GM23248 (cell line): ENCODE results near the gene GFPT1. TPM values are rescaled to one million over a fixed set of nuclear protein-coding genes. Genes with fewer than 3 reads are reported as not detected.
A peak's percentile ranks its signal among the peaks of the same experiment; 100 is the strongest.

ENCODE experiments used
- DNase-seq: peaks from one replicate; pipeline ENCODE4 v3.0.0-alpha.2; 2015
- H2AFZ ChIP-seq: fragments of 200-600 bp; sonication (generic); 2 replicates; pipeline ENCODE4 v1.6.1; 2016; ENCODE audit warnings: antibody characterized with exemption
- H3F3A ChIP-seq: fragments of 200-600 bp; sonication (generic); 2 replicates; pipeline ENCODE4 v1.6.1; 2016; ENCODE audit warnings: mild to moderate bottlenecking, antibody characterized with exemption, mixed run types; ENCODE audit not compliant: insufficient read depth
- H3K27ac ChIP-seq: fragments of 200-600 bp; sonication (generic); 2 replicates; pipeline ENCODE4 v1.5.1; 2016; ENCODE audit warnings: mild to moderate bottlenecking
- H3K27me3 ChIP-seq: fragments of 200-600 bp; sonication (generic); replicated peaks from 2 replicates; pipeline ENCODE4 v1.6.1; 2016; ENCODE audit warnings: mild to moderate bottlenecking; ENCODE audit not compliant: insufficient read depth
- H3K36me3 ChIP-seq: fragments of 200-600 bp; sonication (generic); 2 replicates; pipeline ENCODE4 v1.6.1; 2016; ENCODE audit warnings: low read depth, mild to moderate bottlenecking
- H3K4me1 ChIP-seq: fragments of 200-600 bp; sonication (generic); 2 replicates; pipeline ENCODE4 v1.6.1; 2016; ENCODE audit warnings: mild to moderate bottlenecking; ENCODE audit not compliant: insufficient read depth
- H3K4me2 ChIP-seq: fragments of 200-600 bp; sonication (generic); one replicate; pipeline ENCODE4 v1.6.1; 2016; ENCODE audit warnings: mild to moderate bottlenecking; ENCODE audit not compliant: unreplicated experiment
- H3K4me3 ChIP-seq: fragments of 200-600 bp; sonication (generic); 2 replicates; pipeline ENCODE4 v1.5.1; 2016; ENCODE audit warnings: mild to moderate bottlenecking
- H3K79me2 ChIP-seq: fragments of 200-600 bp; sonication (generic); 2 replicates; pipeline ENCODE4 v1.6.1; 2016; ENCODE audit warnings: mild to moderate bottlenecking; ENCODE audit not compliant: insufficient read depth
- H3K9ac ChIP-seq: fragments of 200-600 bp; sonication (generic); 2 replicates; pipeline ENCODE4 v1.6.1; 2016; ENCODE audit warnings: mild to moderate bottlenecking
- H3K9me2 ChIP-seq: fragments of 200-600 bp; sonication (generic); 2 replicates; pipeline ENCODE4 v1.6.1; 2016; ENCODE audit warnings: mixed run types, mild to moderate bottlenecking, moderate library complexity; ENCODE audit not compliant: insufficient read depth
- H3K9me3 ChIP-seq: fragments of 200-600 bp; sonication (generic); one replicate; pipeline ENCODE4 v1.6.1; 2017; ENCODE audit warnings: low read depth
- H4K20me1 ChIP-seq: fragments of 200-600 bp; sonication (generic); 2 replicates; pipeline ENCODE4 v1.6.0; 2016; ENCODE audit not compliant: insufficient read depth
- EZH2 ChIP-seq: fragments of 200-600 bp; sonication (generic); IDR thresholded peaks from 2 replicates; pipeline ENCODE4 v1.6.1; 2018; ENCODE audit warnings: antibody characterized with exemption, mild to moderate bottlenecking; ENCODE audit not compliant: insufficient read depth, poor library complexity, severe bottlenecking
- EZH2phosphoT487 ChIP-seq: fragments of 200-600 bp; sonication (generic); IDR thresholded peaks from 2 replicates; pipeline ENCODE4 v1.6.1; 2018; ENCODE audit warnings: antibody characterized with exemption, moderate library complexity, mild to moderate bottlenecking, low read depth; ENCODE audit not compliant: insufficient read depth
- WGBS, 2 experiments: methylation state at CpG; one replicate each; pipeline ENCODE4 v1.1.6; 2015 to 2017; ENCODE audit warnings: low lambda C conversion rate in 2 of 2, low coverage in 1 of 2; ENCODE audit errors: missing lambda C conversion rate in 2 of 2; 5-methylcytosine and 5-hydroxymethylcytosine counted together
- in situ Hi-C: fragments of 300-500 bp; cut with MboI; formaldehyde crosslinking; loops from 2 replicates; pipeline ENCODE4 v1.15.0; 2020
- polyA plus RNA-seq: library from polyadenylated mRNA; unstranded; fragments of >200 nt; fragmentation: Nextera tagmentation; extraction: Ambion mirVana; gene quantifications from 2 replicates; pipeline ENCODE4 v1.2.1, GENCODE V29; 2016
- total RNA-seq: library from RNA; depleted of rRNA; stranded (reverse); fragments of >200 nt; shearing (Covaris generic); gene quantifications from 2 replicates; pipeline ENCODE4 v1.2.3, GENCODE V29; 2014

The GFPT1 gene
- total and polyA plus RNA-seq, 2 experiments from 2014 or later, result 53.3 to 115 TPM

- Histone ChIP-seq H3K4me1 (peaks cover 19% of the 10 kb centered on the region), H3K36me3 (peaks cover 32% of the 10 kb centered on the region; the same call in 1 of the 2 replicates), H3F3A (peaks cover 73% of the 10 kb centered on the region), H3K79me2 (no peaks in the 10 kb centered on the region), H3K27ac (no peak overlapping the region), H3K9me2 (no peaks in the 10 kb centered on the region), H3K27me3 (no peaks in the 10 kb centered on the region), H3K9me3 (no peaks in the 10 kb centered on the region), H3K4me3 (no peak overlapping the region), H3K4me2 (no peak overlapping the region), H2AFZ (no peak overlapping the region), H4K20me1 (no peaks in the 10 kb centered on the region), H3K9ac (no peak overlapping the region)
- WGBS, 2 experiments, result 98 to 99% methylated on average over 4 of the region's 4 CpGs
- in situ Hi-C loops, result no loop called here
- DNase-seq, result no peak
- no peak for TF ChIP-seq EZH2phosphoT487
Measured at GRCh38 chr2:69315160-69315761, 71.8 kb downstream of the GFPT1 start.

DNA sequence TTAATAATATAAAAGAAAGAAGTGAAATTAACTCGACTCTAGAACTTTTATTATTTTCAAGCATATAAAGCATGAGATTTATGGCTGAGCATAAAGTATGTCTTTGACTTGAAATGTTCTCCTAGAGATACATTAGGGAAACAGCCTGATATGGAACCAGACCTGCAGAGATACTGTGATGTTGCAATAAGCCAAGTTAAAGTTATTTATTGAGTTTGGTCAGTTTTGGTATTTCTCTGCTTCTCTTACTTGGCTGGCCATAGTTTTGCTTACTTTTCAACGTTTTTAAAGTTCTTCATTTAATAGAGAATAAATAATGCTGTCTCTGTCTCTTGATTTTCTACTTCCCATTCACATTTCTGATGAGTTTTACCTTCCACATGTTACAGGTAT lies 76.0 kb downstream of the GFPT1 start:
- DNase-seq, result peak; percentile 29
- peaks cover 2% of the 10 kb centered on the region; the same call in 1 of the 2 replicates for H3K36me3 ChIP-seq
- no peaks in the 10 kb centered on the region for H3K27me3 ChIP-seq
- no peaks in the 10 kb centered on the region for H4K20me1 ChIP-seq
- no peaks in the 10 kb centered on the region for H3K79me2 ChIP-seq
- no peak for TF ChIP-seq EZH2phosphoT487
- TF ChIP-seq EZH2, result no peak
- H3K27ac ChIP-seq, result peak overlapping the region; percentile 91
- no peak overlapping the region for H2AFZ ChIP-seq
- no peaks in the 10 kb centered on the region for H3K9me2 ChIP-seq
- WGBS, 2 experiments, result 2 to 4% methylated on average over 2 of the region's 2 CpGs
- no peaks in the 10 kb centered on the region for H3K9me3 ChIP-seq
- peaks cover 34% of the 10 kb centered on the region for H3K4me1 ChIP-seq
- 0 out of 2 replicates have a peak overlapping the region, but pooled peaks have one; percentile 79 for H3K9ac ChIP-seq
- H3F3A ChIP-seq, result peaks cover 67% of the 10 kb centered on the region
- no peak overlapping the region for H3K4me2 ChIP-seq
- no peak overlapping the region for H3K4me3 ChIP-seq
- in situ Hi-C loops, result no loop called here

DNA sequence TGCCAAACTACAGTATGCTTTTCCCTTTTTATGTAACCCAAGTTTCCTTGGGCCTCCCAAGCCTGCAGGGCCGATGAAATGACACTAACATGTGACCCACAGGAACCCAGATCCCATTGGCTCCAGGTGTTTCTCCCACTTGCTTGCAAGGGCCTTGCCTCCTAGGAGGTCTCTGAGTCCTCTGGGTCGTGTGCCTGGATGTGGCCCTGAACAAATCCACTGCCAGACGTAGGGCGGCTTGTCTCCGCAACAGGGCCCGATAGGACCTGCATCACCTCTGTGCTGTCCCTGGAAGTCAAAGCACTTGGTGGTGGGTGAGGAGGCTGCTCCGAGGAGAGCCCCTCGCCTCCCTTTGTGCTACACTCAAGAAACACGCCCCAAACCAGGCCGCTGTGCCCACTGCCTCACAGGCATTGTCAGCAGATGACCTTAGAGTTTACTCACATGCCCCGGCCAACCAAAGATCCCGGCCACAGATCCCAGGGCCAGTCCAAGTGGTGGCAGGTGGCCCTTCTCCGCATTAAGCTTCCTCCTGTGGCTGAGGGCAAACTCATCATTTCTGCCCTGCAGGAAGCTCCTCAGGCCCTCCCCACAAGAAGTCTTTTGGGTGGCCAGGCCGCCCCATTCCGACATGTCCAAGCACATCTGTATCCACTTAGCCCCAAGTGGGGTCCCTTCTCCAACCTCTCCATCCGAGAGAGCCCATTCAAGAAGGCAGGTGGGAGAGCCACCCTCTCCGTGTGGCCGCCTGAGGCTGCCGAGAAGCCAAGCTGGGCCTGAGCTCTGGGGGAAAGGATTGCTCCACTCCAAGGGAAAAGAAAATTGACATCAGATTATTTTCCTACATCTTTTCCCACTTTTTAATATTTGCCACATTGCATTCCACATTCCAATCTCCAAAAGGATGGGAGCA lies 76.7 kb downstream of the GFPT1 start:
- peak overlapping the region; percentile 12; the same call in 1 of the 2 replicates for H2AFZ ChIP-seq

DNA sequence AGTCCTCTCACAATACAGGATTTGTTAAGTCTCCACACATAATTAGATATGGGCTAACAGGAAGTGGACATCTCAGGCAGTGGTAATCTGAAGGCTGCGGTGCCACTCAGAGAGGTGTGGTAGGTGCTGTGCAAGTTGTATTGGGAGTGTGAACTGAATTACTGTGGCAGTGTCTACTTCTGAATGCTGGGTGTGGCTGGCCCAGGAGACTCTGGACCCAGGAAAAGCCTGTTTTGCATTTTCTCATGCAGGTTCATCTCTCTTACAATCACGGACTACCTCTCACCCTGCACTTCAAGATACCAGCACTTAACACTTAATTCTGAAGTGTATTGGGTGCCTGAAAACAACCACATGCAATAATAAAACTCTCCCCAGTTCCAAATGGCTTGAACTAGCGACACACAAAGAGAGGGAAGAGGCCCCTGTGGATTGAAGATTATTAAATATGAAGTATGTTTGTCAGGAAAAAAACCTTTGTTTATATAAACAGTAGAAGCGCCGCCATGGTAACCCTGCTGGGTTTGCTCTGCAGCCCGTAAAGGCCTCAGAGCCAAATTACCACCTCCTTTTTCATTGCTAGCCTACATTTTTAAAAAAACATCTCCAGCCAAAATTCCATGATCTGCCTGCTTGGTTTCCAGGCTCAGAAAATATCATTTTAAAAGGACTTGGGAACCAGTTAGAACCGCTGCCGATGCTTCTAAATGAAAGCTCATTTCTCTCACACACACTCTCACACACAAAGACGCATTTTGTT lies 77.5 kb downstream of the GFPT1 start:
- Histone ChIP-seq H3K4me1 (peaks cover 38% of the 10 kb centered on the region), H3F3A (peaks cover 54% of the 10 kb centered on the region), H3K79me2 (no peaks in the 10 kb centered on the region), H3K4me3 (no peak overlapping the region), H3K9me3 (no peaks in the 10 kb centered on the region), H3K4me2 (peak overlapping the region; percentile 23), H3K27me3 (no peaks in the 10 kb centered on the region), H3K9me2 (no peaks in the 10 kb centered on the region), H3K36me3 (no peaks in the 10 kb centered on the region), H4K20me1 (no peaks in the 10 kb centered on the region), H2AFZ (peak overlapping the region; percentile 12; the same call in 1 of the 2 replicates), H3K27ac (peak overlapping the region; percentile 91), H3K9ac (peak overlapping the region; percentile 79)
- peak; percentile 84 for DNase-seq
- TF ChIP-seq EZH2phosphoT487 (no peak), EZH2 (no peak)
- WGBS, 2 experiments, result 22 to 25% methylated on average over 9 of the region's 9 CpGs
- in situ Hi-C loops, result loop anchor here (10.0 kb wide), 1 partner anchor 295 kb away; the partner anchor contains the start of gene ANTXR1

More for the DNA sequence above, 76.7 kb downstream of the GFPT1 start:
- no peak for DNase-seq
- H3K4me3 ChIP-seq, result no peak overlapping the region
- TF ChIP-seq EZH2 (no peak), EZH2phosphoT487 (no peak)
- no peaks in the 10 kb centered on the region; the same call in 1 of the 2 replicates for H3K36me3 ChIP-seq
- peak overlapping the region; percentile 79 for H3K9ac ChIP-seq
- H3K27me3 ChIP-seq, result no peaks in the 10 kb centered on the region
- H3K4me2 ChIP-seq, result peak overlapping the region; percentile 23
- no peaks in the 10 kb centered on the region for H3K9me3 ChIP-seq
- no peaks in the 10 kb centered on the region for H4K20me1 ChIP-seq
- no peaks in the 10 kb centered on the region for H3K79me2 ChIP-seq
- H3K4me1 ChIP-seq, result peaks cover 38% of the 10 kb centered on the region
- H3K27ac ChIP-seq, result peak overlapping the region; percentile 91
- no peaks in the 10 kb centered on the region for H3K9me2 ChIP-seq
- H3F3A ChIP-seq, result peaks cover 61% of the 10 kb centered on the region
- in situ Hi-C loops, result no loop called here
- 52% methylated on average over 19 of the region's 19 CpGs for WGBS, 2 experiments
